LNCaP clone FGC (cell line): ENCODE data around the gene PERM1.

Experiments used
- DNase-seq: peaks from one replicate; pipeline ENCODE4 v3.0.0-alpha.2; 2011; ENCODE audit warnings: low read depth
- H3K4me3 ChIP-seq: 2 replicates; pipeline ENCODE4 v1.5.1; 2011; ENCODE audit warnings: mild to moderate bottlenecking, low read depth, low read length, control low read depth
- TF ChIP-seq, protein P1 (sequence below): IDR thresholded peaks from 2 replicates; pipeline ENCODE4 v1.5.1; 2012; ENCODE audit warnings: mild to moderate bottlenecking; ENCODE audit not compliant: control insufficient read depth, insufficient read depth; ENCODE audit errors: extremely low read depth

The PERM1 gene

GRCh38 chr1:938088-938683 is 43.7 kb downstream of the PERM1 start:
- TF ChIP-seq, protein P1, sequence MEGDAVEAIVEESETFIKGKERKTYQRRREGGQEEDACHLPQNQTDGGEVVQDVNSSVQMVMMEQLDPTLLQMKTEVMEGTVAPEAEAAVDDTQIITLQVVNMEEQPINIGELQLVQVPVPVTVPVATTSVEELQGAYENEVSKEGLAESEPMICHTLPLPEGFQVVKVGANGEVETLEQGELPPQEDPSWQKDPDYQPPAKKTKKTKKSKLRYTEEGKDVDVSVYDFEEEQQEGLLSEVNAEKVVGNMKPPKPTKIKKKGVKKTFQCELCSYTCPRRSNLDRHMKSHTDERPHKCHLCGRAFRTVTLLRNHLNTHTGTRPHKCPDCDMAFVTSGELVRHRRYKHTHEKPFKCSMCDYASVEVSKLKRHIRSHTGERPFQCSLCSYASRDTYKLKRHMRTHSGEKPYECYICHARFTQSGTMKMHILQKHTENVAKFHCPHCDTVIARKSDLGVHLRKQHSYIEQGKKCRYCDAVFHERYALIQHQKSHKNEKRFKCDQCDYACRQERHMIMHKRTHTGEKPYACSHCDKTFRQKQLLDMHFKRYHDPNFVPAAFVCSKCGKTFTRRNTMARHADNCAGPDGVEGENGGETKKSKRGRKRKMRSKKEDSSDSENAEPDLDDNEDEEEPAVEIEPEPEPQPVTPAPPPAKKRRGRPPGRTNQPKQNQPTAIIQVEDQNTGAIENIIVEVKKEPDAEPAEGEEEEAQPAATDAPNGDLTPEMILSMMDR: peak; percentile 67
- no peak overlapping the region for H3K4me3 ChIP-seq
- DNase-seq: no peak

- DNase-seq: no peak
- no peak overlapping the region for H3K4me3 ChIP-seq
- TF ChIP-seq, protein P1: no peak
Measured at GRCh38 chr1:937521-937920, 44.4 kb downstream of the PERM1 start.

GRCh38 chr1:936348-937264 is 45.3 kb downstream of the PERM1 start:
- H3K4me3 ChIP-seq: no peak overlapping the region
- TF ChIP-seq, protein P1: no peak
- no peak for DNase-seq

DNA sequence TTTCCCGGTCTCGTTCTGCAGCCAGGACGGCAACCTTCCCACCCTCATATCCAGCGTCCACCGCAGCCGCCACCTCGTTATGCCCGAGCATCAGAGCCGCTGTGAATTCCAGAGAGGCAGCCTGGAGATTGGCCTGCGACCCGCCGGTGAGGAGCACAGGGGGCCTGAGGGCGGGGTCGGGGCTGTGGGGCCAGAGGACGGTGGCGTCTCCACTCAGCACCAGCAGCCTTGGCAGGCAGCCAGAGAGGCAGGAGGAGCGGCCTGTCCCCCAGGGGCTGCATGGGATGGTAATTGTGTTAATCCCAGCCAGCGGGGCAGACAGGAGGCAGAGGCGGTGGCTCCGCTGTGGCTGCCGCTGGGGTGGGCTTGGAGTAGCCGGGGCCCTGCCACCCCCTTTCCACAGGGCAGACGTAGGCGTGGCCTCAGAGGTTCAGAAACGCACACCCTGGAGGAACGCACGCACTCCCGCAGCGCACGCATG is 46.1 kb downstream of the PERM1 start:
- DNase-seq: no peak
- TF ChIP-seq, protein P1: no peak
- H3K4me3 ChIP-seq: no peak overlapping the region

DNA sequence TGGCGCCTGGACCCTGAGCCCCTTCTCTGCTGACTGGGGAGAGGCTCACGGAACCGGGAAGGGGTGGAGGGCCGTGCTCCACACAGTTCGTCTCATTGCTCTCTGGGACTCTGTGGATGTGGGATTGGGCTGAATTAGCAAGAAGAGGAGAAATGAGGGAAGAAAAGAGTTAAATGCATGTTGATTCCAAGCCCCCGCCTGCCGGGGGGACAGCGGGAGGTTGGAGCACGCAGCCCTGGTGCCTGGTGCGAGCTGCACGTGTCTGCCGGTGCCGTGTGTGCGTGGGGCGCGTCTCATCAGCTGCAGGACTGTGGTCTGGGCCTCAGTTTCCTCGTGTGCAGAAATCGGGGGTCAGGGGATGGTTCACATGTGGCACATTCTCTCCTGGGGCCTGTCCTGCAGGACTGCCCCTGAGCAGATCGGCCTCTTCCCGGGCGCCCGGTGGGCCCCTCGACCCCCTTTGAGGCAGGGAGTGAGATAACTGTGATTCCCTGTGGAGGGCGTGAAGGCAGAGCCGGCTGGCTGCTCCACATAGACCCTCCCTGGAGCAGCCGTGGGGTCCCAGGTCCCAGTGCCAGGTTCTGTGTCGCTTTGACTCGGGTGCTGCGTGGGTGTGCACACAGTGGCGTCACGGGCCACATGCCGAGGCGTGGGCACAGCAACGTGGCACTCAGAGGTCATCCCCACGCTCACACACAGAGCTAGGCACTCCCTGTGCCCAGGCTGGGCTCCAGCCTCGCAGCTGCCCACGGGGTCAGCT is 46.7 kb downstream of the PERM1 start:
- no peak for DNase-seq
- no peak overlapping the region for H3K4me3 ChIP-seq
- TF ChIP-seq, protein P1: no peak

- TF ChIP-seq, protein P1: no peak
- H3K4me3 ChIP-seq: peak overlapping the region; percentile 36
- no peak for DNase-seq
Measured at GRCh38 chr1:933603-933940, 48.3 kb downstream of the PERM1 start.
